Measurements from ENCODE around the gene CPHXL2. TPM values are rescaled to one million over a fixed set of nuclear protein-coding genes. Genes with fewer than 3 reads are reported as not detected.

The CPHXL2 gene
- total RNA-seq, 2 donors from 2014 or later: not detected

- H3K36me3 ChIP-seq: peaks cover 4 to 10% of the 10 kb centered on the region in 2 donors
- 100% methylated on average over 2 of the region's 2 CpGs for WGBS
- DNase-seq (ENCODE audit: low spot score): no peak
- no peaks in the 10 kb centered on the region for H3K4me1 ChIP-seq (replicated peaks)
- H3K4me3 ChIP-seq: no peak overlapping the region
- H3K27ac ChIP-seq: no peak overlapping the region
- intact Hi-C loops (cut with DNase I): no loop called here
- TF ChIP-seq POLR2A (IDR thresholded peaks at IDR 0.05) (no peak), POLR2AphosphoS5 (IDR thresholded peaks at IDR 0.05) (no peak)
- TF ChIP-seq, protein P1, sequence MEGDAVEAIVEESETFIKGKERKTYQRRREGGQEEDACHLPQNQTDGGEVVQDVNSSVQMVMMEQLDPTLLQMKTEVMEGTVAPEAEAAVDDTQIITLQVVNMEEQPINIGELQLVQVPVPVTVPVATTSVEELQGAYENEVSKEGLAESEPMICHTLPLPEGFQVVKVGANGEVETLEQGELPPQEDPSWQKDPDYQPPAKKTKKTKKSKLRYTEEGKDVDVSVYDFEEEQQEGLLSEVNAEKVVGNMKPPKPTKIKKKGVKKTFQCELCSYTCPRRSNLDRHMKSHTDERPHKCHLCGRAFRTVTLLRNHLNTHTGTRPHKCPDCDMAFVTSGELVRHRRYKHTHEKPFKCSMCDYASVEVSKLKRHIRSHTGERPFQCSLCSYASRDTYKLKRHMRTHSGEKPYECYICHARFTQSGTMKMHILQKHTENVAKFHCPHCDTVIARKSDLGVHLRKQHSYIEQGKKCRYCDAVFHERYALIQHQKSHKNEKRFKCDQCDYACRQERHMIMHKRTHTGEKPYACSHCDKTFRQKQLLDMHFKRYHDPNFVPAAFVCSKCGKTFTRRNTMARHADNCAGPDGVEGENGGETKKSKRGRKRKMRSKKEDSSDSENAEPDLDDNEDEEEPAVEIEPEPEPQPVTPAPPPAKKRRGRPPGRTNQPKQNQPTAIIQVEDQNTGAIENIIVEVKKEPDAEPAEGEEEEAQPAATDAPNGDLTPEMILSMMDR (IDR thresholded peaks at IDR 0.05): no peak
- no peaks in the 10 kb centered on the region for H3K27me3 ChIP-seq (replicated peaks; ENCODE audit: insufficient read depth)
- H3K9me3 ChIP-seq: no peaks in the 10 kb centered on the region
These were observed 61.2 kb downstream of the CPHXL2 start for GRCh38 chr16:75615619-75616018.

- peaks cover 4 to 10% of the 10 kb centered on the region in 2 donors for H3K36me3 ChIP-seq
- intact Hi-C loops (cut with DNase I): no loop called here
- no peak overlapping the region for H3K4me3 ChIP-seq
- no peak for TF ChIP-seq POLR2AphosphoS5 (IDR thresholded peaks at IDR 0.05)
- TF ChIP-seq, protein P1 (IDR thresholded peaks at IDR 0.05): no peak
- no peak for TF ChIP-seq POLR2A (IDR thresholded peaks at IDR 0.05)
- H3K27me3 ChIP-seq (replicated peaks; ENCODE audit: insufficient read depth): no peaks in the 10 kb centered on the region
- H3K27ac ChIP-seq: no peak overlapping the region
- no peaks in the 10 kb centered on the region for H3K9me3 ChIP-seq
- 100% methylated on average over 4 of the region's 4 CpGs for WGBS
- DNase-seq (ENCODE audit: low spot score): no peak
- no peaks in the 10 kb centered on the region for H3K4me1 ChIP-seq (replicated peaks)
These were observed 62.5 kb downstream of the CPHXL2 start for GRCh38 chr16:75614066-75614897.

Small RNA genes lying within 50 kb of the gene (small RNA-seq; reads per million reads assigned to genes)
- gene RN7SL520P: 0 reads per million in 2 donors

Other genes starting within 250 kb of the CPHXL2 start
- 100 to 1,000 TPM in 1 of 2 donors, 10 to 100 TPM in 1; 67.9 to 101 TPM for gene CFDP1, start 243.5 kb downstream of the CPHXL2 start, total RNA-seq
- 10 to 100 TPM; 21.5 to 35.9 TPM for gene TMEM170A, start 212.3 kb downstream of the CPHXL2 start, total RNA-seq
- 1 to 10 TPM in 1 of 2 donors, under 1 TPM in 1; 0.23 to 9.5 TPM for gene CHST6, start 181.6 kb downstream of the CPHXL2 start, total RNA-seq
- gene CHST5, start 140.9 kb downstream of the CPHXL2 start, total RNA-seq: under 1 TPM in 1 of 2 donors, not detected in 1; 0.23 TPM
- gene TMEM231, start 120.8 kb downstream of the CPHXL2 start, total RNA-seq: 10 to 100 TPM in 1 of 2 donors, 1 to 10 TPM in 1; 7.7 to 17.2 TPM
- 100 to 1,000 TPM; 107 to 169 TPM for gene GABARAPL2, start 110.6 kb downstream of the CPHXL2 start, total RNA-seq
- 10 to 100 TPM; 49.1 to 66.0 TPM for gene ADAT1, start 53.7 kb downstream of the CPHXL2 start, total RNA-seq
- gene KARS1, start 29.3 kb downstream of the CPHXL2 start, total RNA-seq: 100 to 1,000 TPM in 1 of 2 donors, 10 to 100 TPM in 1; 89.4 to 145 TPM
- 100 to 1,000 TPM in 1 of 2 donors, 10 to 100 TPM in 1; 89.7 to 116 TPM for gene TERF2IP, start 29.2 kb downstream of the CPHXL2 start, total RNA-seq
- not detected for gene DUXB, start 24.5 kb upstream of the CPHXL2 start, total RNA-seq
- not detected for gene CPHXL, start 49.5 kb upstream of the CPHXL2 start, total RNA-seq